K562 (cell line): ENCODE measurements around the gene CLCN4. TPM values are rescaled to one million over a fixed set of nuclear protein-coding genes. Genes with fewer than 3 reads are reported as not detected.

Experiments
- ATAC-seq: fragments of 200-7000 bp; cut with Tn5 transposase; 3 replicates; pipeline ENCODE4 v1.9.1; 2020; ENCODE audit warnings: moderate library complexity
- BruUV-seq: library from RNA; stranded (reverse); fragments of 400-500 nt; replicated peaks from 2 replicates; lab custom pipeline; 2021; lab: Mats Ljungman, UMichigan
- CTCF ChIA-PET: fragments of 300-600 bp; formaldehyde crosslinking; extraction: SDS; loops from one replicate; lab custom pipeline; 2021; ENCODE audit warnings: low intra/inter-chr PET ratio; lab: Yijun Ruan, JAX
- POLR2A ChIA-PET: fragments of 300-600, 350-650 bp; sonication (Branson Sonifier 250); formaldehyde crosslinking; extraction: SDS; loops from one replicate; lab custom pipeline; 2021; ENCODE audit warnings: antibody characterized with exemption, inconsistent platforms; lab: Yijun Ruan, JAX
- DNase-seq, 4 experiments: peaks; one replicate each; pipeline versions ENCODE4 v3.0.0 to v3.0.0-alpha.2; 2011 to 2018; ENCODE audit warnings: low spot score in 3 of 4, mixed read lengths in 3 of 4; ENCODE audit errors: extremely low read depth in 1 of 4
- FAIRE-seq: peaks from 2 replicates; lab custom pipeline; 2011; peaks lifted over from hg19 to GRCh38; lab: Jason Lieb, UNC
- H2AFZ ChIP-seq: 2 replicates; pipeline ENCODE4 v1.6.0; 2011; ENCODE audit warnings: low read depth, low read length, control low read depth, inconsistent platforms
- H3K27ac ChIP-seq: fragments of 200-600 bp; 3 replicates; pipeline ENCODE4 v1.8.0; 2011; ENCODE audit warnings: low read depth, mild to moderate bottlenecking, control low read depth, inconsistent platforms, low read length, moderate library complexity, mixed read lengths; ENCODE audit errors: extremely low read depth
- H3K27me3 ChIP-seq, 2 experiments: fragments of 300-600 bp in 1 of 2; 2 replicates in 1 of 2; 3 replicates in 1 of 2; pipeline versions ENCODE4 v1.6.0 to v1.8.0; 2011; ENCODE audit warnings: inconsistent platforms in 2 of 2, low read length in 2 of 2, mild to moderate bottlenecking in 1 of 2, mixed read lengths in 1 of 2, moderate library complexity in 1 of 2; ENCODE audit not compliant: control insufficient read depth in 2 of 2, insufficient read depth in 2 of 2
- H3K36me3 ChIP-seq: fragments of 300-600 bp; 3 replicates; pipeline ENCODE4 v1.8.0; 2011; ENCODE audit warnings: mild to moderate bottlenecking, low read length, inconsistent platforms; ENCODE audit not compliant: control insufficient read depth, insufficient read depth
- H3K4me1 ChIP-seq, 2 experiments: fragments of 200-600 bp in 1 of 2; replicated peaks in 1 of 2; 2 replicates in 1 of 2; 3 replicates in 1 of 2; pipeline versions ENCODE4 v1.5.1 to v1.8.0; 2011; ENCODE audit warnings: inconsistent platforms in 2 of 2, low read length in 2 of 2, mild to moderate bottlenecking in 1 of 2, mixed read lengths in 1 of 2, moderate library complexity in 1 of 2; ENCODE audit not compliant: control insufficient read depth in 2 of 2, insufficient read depth in 2 of 2
- H3K4me2 ChIP-seq: 2 replicates; pipeline ENCODE4 v1.6.1; 2011; ENCODE audit warnings: low read length, control low read depth, inconsistent platforms, mixed read lengths; ENCODE audit not compliant: insufficient read depth
- H3K4me3 ChIP-seq: fragments of 200-600 bp; sonication (generic), shearing (Covaris generic); 2 replicates; pipeline ENCODE4 v1.5.1; 2016; ENCODE audit warnings: control low read depth, inconsistent platforms
- H3K79me2 ChIP-seq: fragments of 200-600 bp; 3 replicates; pipeline ENCODE4 v1.8.0; 2011; ENCODE audit warnings: low read length, inconsistent platforms; ENCODE audit not compliant: control insufficient read depth, insufficient read depth
- H3K9ac ChIP-seq, 2 experiments: 2 replicates each; pipeline versions ENCODE4 v1.6.0 to v1.6.1; 2011; ENCODE audit warnings: low read depth in 2 of 2, low read length in 2 of 2, control low read depth in 1 of 2, inconsistent platforms in 1 of 2, mild to moderate bottlenecking in 1 of 2, mixed read lengths in 1 of 2; ENCODE audit not compliant: insufficient read depth in 1 of 2
- H3K9me1 ChIP-seq: one replicate; pipeline ENCODE4 v1.6.0; 2011; ENCODE audit warnings: inconsistent platforms, mild to moderate bottlenecking, low read length, moderate library complexity; ENCODE audit not compliant: control insufficient read depth, insufficient read depth
- H3K9me3 ChIP-seq: replicated peaks from 2 replicates; pipeline ENCODE4 v1.5.1; 2011; ENCODE audit warnings: low read depth, low read length, inconsistent platforms; ENCODE audit not compliant: control insufficient read depth, insufficient read depth
- H4K20me1 ChIP-seq: replicated peaks from 2 replicates; pipeline ENCODE4 v1.6.1; 2011; ENCODE audit warnings: low read length, inconsistent platforms, mixed read lengths; ENCODE audit not compliant: control insufficient read depth, insufficient read depth
- CBFA2T3 ChIP-seq: fragments of 450-650 bp; IDR thresholded peaks from 2 replicates; pipeline ENCODE4 v1.6.1; 2017
- CHD2 ChIP-seq: IDR thresholded peaks from 2 replicates; pipeline ENCODE4 v1.6.1; 2011; ENCODE audit warnings: low read depth, low read length
- CREBBP ChIP-seq: IDR thresholded peaks from one replicate; pipeline ENCODE4 v1.6.1; 2012; ENCODE audit warnings: low read depth, mild to moderate bottlenecking, control low read depth, inconsistent platforms, low read length
- GATAD2B ChIP-seq: fragments of 450-650 bp; IDR thresholded peaks from 2 replicates; pipeline ENCODE4 v1.6.1; 2017; ENCODE audit warnings: mild to moderate bottlenecking, borderline replicate concordance
- KAT8 ChIP-seq: fragments of 450-650 bp; IDR thresholded peaks from 2 replicates; pipeline ENCODE4 v1.6.1; 2016; ENCODE audit warnings: low read depth, mild to moderate bottlenecking
- KLF10 ChIP-seq: fragments of 250-450 bp; sonication (Bioruptor Pico); IDR thresholded peaks from 2 replicates; pipeline ENCODE4 v1.6.1; 2021; ENCODE audit warnings: matching md5 sums
- KLF16 ChIP-seq: IDR thresholded peaks from 2 replicates; pipeline ENCODE4 v1.6.1; 2016; ENCODE audit warnings: antibody characterized with exemption
- MEF2D ChIP-seq: conservative IDR thresholded peaks from 2 replicates; pipeline ENCODE4 v1.6.1; 2016; ENCODE audit warnings: low read depth, missing genetic modification characterization, missing compliant biosample characterization
- NFRKB ChIP-seq: fragments of 450-650 bp; IDR thresholded peaks from 2 replicates; pipeline ENCODE4 v1.6.1; 2016; ENCODE audit warnings: low read depth
- RHOXF2B ChIP-seq: fragments of 250-450 bp; sonication (Bioruptor Pico); conservative IDR thresholded peaks from 2 replicates; pipeline ENCODE4 v1.5.1; 2021
- YY1 ChIP-seq, 3 experiments: IDR thresholded peaks; 2 replicates each; pipeline ENCODE4 v1.6.1; 2011; ENCODE audit warnings: low read length in 2 of 3, mild to moderate bottlenecking in 2 of 3, moderate library complexity in 2 of 3, borderline replicate concordance in 1 of 3, control low read depth in 1 of 3, low read depth in 1 of 3; ENCODE audit not compliant: insufficient read depth in 3 of 3, insufficient replicate concordance in 2 of 3, control insufficient read depth in 1 of 3, insufficient read length in 1 of 3; ENCODE audit errors: extremely low read depth in 1 of 3
- ZNF121 ChIP-seq: sonication (generic); formaldehyde crosslinking; conservative IDR thresholded peaks from 2 replicates; pipeline ENCODE4 v1.8.0; 2022; ENCODE audit warnings: missing genetic modification reagents
- ZNF212 ChIP-seq: fragments of 450-650 bp; formaldehyde crosslinking; IDR thresholded peaks from 2 replicates; pipeline ENCODE4 v1.4.0; 2020; ENCODE audit warnings: mild to moderate bottlenecking
- ZNF263 ChIP-seq: sonication (generic); formaldehyde crosslinking; IDR thresholded peaks from 2 replicates; pipeline ENCODE4 v1.8.0; 2022; ENCODE audit warnings: mild to moderate bottlenecking, missing genetic modification reagents, borderline replicate concordance
- ZNF311 ChIP-seq: fragments of 250-450 bp; sonication (Bioruptor Pico); IDR thresholded peaks from 2 replicates; pipeline ENCODE4 v1.4.0; 2020; ENCODE audit warnings: mild to moderate bottlenecking, moderate library complexity
- ZNF444 ChIP-seq: fragments of 250-450 bp; sonication (Bioruptor Pico); IDR thresholded peaks from 2 replicates; pipeline ENCODE4 v1.4.0; 2020; ENCODE audit warnings: mild to moderate bottlenecking, moderate library complexity
- WGBS: fragments of 100-300 bp; shearing (Covaris generic); methylation state at CpG from one replicate; pipeline ENCODE4 v1.1.6; 2016; ENCODE audit warnings: low coverage, mixed read lengths; ENCODE audit not compliant: insufficient coverage; ENCODE audit errors: missing lambda C conversion rate; 5-methylcytosine and 5-hydroxymethylcytosine counted together
- in situ Hi-C: fragments of 300-500 bp; cut with MboI; formaldehyde crosslinking; loops from 4 replicates; pipeline ENCODE4 v1.15.0; 2018; ENCODE audit warnings: inconsistent platforms, mixed read lengths
- intact Hi-C: fragments of 100-400 bp; cut with micrococcal nuclease; formaldehyde crosslinking; loops from 2 replicates; pipeline ENCODE4 v1.14.2; 2022
- polyA plus RNA-seq, 8 experiments: library from polyadenylated mRNA; depleted of rRNA in 4 of 8; stranded (reverse) in 5 of 8; unstranded in 3 of 8; fragments of >200 nt; fragmentation: Nextera tagmentation in 2 of 8; fragmentation: Illumina TruSeq in 1 of 8; extraction: Ambion mirVana in 2 of 8; extraction: Trizol in 1 of 8; gene quantifications; 2 replicates each; pipeline versions ENCODE4 v1.2.1 to v1.2.3, GENCODE V29; 2011 to 2014; ENCODE audit warnings: inconsistent platforms in 1 of 8, missing spikeins in 1 of 8
- total RNA-seq, 7 experiments: library from RNA; depleted of rRNA in 6 of 7; stranded (reverse); fragments of >200 nt in 6 of 7; fragmentation: Illumina TruSeq in 2 of 7; extraction: Trizol in 2 of 7; gene quantifications; 2 replicates each; pipeline versions ENCODE4 v1.2.1 to v1.2.3, GENCODE V29; 2011 to 2021; ENCODE audit warnings: low replicate concordance in 1 of 7
- TF ChIP-seq, protein P1 (sequence below): fragments of 200-800 bp; sonication (Bioruptor generic); IDR thresholded peaks from 2 replicates; pipeline ENCODE4 v1.6.1; 2017; ENCODE audit warnings: missing genetic modification characterization, missing compliant biosample characterization
- TF ChIP-seq, protein P2 (sequence below): fragments of 450-650 bp; IDR thresholded peaks from 2 replicates; pipeline ENCODE4 v1.6.1; 2016; ENCODE audit warnings: missing biosample characterization, missing genetic modification characterization
- TF ChIP-seq, protein P3 (sequence below): fragments of 250-450 bp; sonication (Bioruptor Pico); IDR thresholded peaks from 2 replicates; pipeline ENCODE4 v1.6.1; 2021; ENCODE audit warnings: mild to moderate bottlenecking

Gene CLCN4
- total and polyA plus RNA-seq, 9 of the 15 experiments (the other 6 are each of a cell fraction or from before 2014, with no cell fraction given): 0.03 to 0.24 (median 0.10) TPM; not detected in 1

DNA sequence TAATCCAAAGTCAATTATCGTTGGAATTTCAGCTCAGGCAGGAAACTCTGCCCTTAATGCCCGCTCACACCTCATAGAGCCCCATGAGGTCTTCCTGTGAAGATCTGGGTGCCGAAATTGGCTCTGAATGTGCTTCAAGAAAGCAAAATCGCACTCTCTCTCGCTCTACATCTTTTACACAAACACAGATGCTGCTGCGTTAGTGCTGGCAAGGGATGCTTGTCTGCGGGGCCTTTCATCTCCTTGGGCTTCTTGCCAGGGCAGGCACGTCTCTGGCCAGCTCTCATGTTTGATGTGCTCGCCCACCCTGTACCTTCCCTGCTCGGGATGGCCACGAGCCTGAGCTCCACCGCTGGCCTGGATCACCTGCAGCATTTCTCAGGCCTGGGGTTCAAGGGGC lies 66.5 kb downstream of the CLCN4 start (continued):
- TF ChIP-seq KLF10 (no peak), CREBBP (no peak), MEF2D (tag) (no peak), NFRKB (no peak), ZNF263 (CRISPR knock-in tag) (no peak), CHD2 (no peak), ZNF311 (no peak), RHOXF2B (CRISPR knock-in tag) (no peak)
- TF ChIP-seq, protein P1, sequence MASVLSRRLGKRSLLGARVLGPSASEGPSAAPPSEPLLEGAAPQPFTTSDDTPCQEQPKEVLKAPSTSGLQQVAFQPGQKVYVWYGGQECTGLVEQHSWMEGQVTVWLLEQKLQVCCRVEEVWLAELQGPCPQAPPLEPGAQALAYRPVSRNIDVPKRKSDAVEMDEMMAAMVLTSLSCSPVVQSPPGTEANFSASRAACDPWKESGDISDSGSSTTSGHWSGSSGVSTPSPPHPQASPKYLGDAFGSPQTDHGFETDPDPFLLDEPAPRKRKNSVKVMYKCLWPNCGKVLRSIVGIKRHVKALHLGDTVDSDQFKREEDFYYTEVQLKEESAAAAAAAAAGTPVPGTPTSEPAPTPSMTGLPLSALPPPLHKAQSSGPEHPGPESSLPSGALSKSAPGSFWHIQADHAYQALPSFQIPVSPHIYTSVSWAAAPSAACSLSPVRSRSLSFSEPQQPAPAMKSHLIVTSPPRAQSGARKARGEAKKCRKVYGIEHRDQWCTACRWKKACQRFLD: no peak

DNA sequence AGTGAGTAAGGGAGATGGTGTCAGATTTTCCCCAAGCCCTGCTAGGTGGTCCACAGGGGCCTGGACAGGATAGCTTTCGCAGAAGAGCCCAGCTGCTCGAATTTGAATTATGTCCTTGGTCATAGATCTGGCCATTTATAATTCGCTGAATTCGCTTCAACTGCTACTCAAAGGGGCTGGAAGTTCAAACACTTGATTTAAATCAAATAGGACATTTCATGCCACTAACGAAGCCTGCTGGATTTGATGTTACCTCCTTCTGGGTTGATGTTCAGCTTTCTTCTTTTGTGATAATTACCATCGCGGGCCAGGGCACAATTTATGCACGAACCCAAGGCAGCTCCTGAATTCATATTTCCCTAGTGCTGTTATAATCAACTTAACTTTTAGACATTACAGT lies 67.0 kb downstream of the CLCN4 start:
- Histone ChIP-seq H3K9me1 (no peaks in the 10 kb centered on the region), H3K27me3 (peaks cover 2 to 24% of the 10 kb centered on the region in 2 experiments; a peak in 2 of 5 replicates), H2AFZ (no peak overlapping the region), H3K9ac (no peak overlapping the region), H3K79me2 (no peaks in the 10 kb centered on the region), H3K9me3 (no peaks in the 10 kb centered on the region), H4K20me1 (no peaks in the 10 kb centered on the region), H3K4me2 (no peak overlapping the region), H3K36me3 (no peaks in the 10 kb centered on the region), H3K4me1 (no peaks in the 10 kb centered on the region), H3K4me3 (no peak overlapping the region), H3K27ac (no peak overlapping the region)
- DNase-seq: no peak
- BruUV-seq: no TSS peak
- intact Hi-C loops: no loop called here
- no peak for FAIRE-seq
- ATAC-seq: no peak
- 0% methylated on average over 8 of the region's 8 CpGs for WGBS
- in situ Hi-C loops: no loop called here
- ChIA-PET CTCF (no interaction called here), POLR2A (interaction anchor here (0.9 kb wide), 1 partner anchor 520 kb away, joined by 4 read pairs; no protein-coding TSS in a partner anchor)
- no peak for TF ChIP-seq YY1 (IDR thresholded peaks at IDR 0.05; ENCODE audit: borderline replicate concordance in 1 of 3, control insufficient read depth in 1 of 3, extremely low read depth in 1 of 3, insufficient read depth in 3 of 3, insufficient read length in 1 of 3, insufficient replicate concordance in 2 of 3, low read depth in 1 of 3, low read length in 2 of 3)
- no peak for TF ChIP-seq ZNF212 (CRISPR knock-in tag)
- TF ChIP-seq, protein P2, sequence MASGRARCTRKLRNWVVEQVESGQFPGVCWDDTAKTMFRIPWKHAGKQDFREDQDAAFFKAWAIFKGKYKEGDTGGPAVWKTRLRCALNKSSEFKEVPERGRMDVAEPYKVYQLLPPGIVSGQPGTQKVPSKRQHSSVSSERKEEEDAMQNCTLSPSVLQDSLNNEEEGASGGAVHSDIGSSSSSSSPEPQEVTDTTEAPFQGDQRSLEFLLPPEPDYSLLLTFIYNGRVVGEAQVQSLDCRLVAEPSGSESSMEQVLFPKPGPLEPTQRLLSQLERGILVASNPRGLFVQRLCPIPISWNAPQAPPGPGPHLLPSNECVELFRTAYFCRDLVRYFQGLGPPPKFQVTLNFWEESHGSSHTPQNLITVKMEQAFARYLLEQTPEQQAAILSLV (tag): no peak
- no peak for TF ChIP-seq GATAD2B
- TF ChIP-seq CBFA2T3: no peak
- no peak for TF ChIP-seq ZNF121 (CRISPR knock-in tag)
- TF ChIP-seq, protein P3, sequence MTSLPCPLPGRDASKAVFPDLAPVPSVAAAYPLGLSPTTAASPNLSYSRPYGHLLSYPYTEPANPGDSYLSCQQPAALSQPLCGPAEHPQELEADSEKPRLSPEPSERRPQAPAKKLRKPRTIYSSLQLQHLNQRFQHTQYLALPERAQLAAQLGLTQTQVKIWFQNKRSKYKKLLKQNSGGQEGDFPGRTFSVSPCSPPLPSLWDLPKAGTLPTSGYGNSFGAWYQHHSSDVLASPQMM (CRISPR knock-in tag): no peak
- TF ChIP-seq KLF16: no peak
- TF ChIP-seq ZNF444 (CRISPR knock-in tag): no peak
- TF ChIP-seq KAT8: no peak
